ENCODE results near the gene FBXO28. TPM values are rescaled to one million over a fixed set of nuclear protein-coding genes. Genes with fewer than 3 reads are reported as not detected.
A peak's percentile ranks its signal among the peaks of the same experiment; 100 is the strongest.
"Not testable (repeated sequence)": the region's sequence is repeated elsewhere in the genome, so short reads cannot be mapped to it uniquely, and the experiment has no call there.

Gene FBXO28
- total RNA-seq, 1 experiment from 2014 or later: 97.6 TPM

DNA sequence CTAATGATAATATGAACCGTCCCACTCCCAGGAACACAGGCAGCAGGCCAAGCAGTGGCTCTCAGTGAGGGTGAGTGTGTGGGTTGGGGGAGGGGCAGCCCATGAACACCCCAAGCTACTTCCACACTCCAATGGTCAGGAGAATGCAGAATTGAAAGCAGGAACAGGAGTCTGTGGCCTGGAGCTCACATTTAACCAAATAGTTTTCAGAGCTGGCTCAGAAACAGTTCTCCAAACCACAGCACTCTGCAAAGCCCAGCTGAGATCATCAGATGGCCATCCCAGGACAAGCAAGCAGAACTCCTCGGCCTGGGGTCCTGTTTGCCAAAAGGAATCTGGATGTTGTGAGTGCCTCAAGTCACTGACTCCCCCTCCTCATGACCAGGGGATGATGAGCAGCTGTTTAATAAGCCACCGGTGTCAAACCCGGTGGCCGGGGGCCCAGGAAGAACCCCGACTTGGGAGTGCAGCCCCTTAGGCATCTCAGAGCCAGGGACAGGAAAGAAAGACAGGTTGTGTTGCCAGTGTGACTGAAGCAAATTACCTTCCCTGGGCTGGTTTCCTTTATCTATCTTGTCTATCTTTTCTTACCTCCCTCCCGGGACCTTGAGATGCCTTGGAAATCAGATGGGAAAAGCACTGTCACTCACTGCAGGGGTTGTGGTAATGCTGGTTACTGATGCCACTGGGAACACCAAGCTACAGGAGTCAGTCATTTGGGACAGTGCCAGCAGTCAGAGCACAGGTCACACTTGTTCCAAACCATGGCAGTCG is 89.5 kb downstream of the FBXO28 start:
- intact Hi-C loops (cut with micrococcal nuclease): no loop called here
- no peak overlapping the region for H3K4me3 Mint-ChIP-seq (ENCODE audit: unreplicated experiment)
- TF ChIP-seq, protein P1, sequence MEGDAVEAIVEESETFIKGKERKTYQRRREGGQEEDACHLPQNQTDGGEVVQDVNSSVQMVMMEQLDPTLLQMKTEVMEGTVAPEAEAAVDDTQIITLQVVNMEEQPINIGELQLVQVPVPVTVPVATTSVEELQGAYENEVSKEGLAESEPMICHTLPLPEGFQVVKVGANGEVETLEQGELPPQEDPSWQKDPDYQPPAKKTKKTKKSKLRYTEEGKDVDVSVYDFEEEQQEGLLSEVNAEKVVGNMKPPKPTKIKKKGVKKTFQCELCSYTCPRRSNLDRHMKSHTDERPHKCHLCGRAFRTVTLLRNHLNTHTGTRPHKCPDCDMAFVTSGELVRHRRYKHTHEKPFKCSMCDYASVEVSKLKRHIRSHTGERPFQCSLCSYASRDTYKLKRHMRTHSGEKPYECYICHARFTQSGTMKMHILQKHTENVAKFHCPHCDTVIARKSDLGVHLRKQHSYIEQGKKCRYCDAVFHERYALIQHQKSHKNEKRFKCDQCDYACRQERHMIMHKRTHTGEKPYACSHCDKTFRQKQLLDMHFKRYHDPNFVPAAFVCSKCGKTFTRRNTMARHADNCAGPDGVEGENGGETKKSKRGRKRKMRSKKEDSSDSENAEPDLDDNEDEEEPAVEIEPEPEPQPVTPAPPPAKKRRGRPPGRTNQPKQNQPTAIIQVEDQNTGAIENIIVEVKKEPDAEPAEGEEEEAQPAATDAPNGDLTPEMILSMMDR (IDR thresholded peaks at IDR 0.05; ENCODE audit: unreplicated experiment): no peak
- H3K36me3 Mint-ChIP-seq (ENCODE audit: insufficient read depth, unreplicated experiment): peaks cover 6% of the 10 kb centered on the region
- peaks cover 21% of the 10 kb centered on the region for H3K4me1 Mint-ChIP-seq (ENCODE audit: insufficient read depth, unreplicated experiment)
- no peaks in the 10 kb centered on the region for H3K27me3 Mint-ChIP-seq (ENCODE audit: insufficient read depth, unreplicated experiment)
- no peak overlapping the region for H3K27ac Mint-ChIP-seq (ENCODE audit: low read depth, unreplicated experiment)
- no peaks in the 10 kb centered on the region for H3K9me3 Mint-ChIP-seq (ENCODE audit: unreplicated experiment)
- CTCF ChIA-PET: interaction anchor here (1.0 to 1.1 kb wide), 2 partner anchors 11 to 16 kb away, joined by 3 read pairs; no protein-coding TSS in a partner anchor
- DNase-seq (ENCODE audit: unreplicated experiment): peak; percentile 62
- BruUV-seq (replicated peaks): no TSS peak
- POLR2A ChIA-PET: interaction anchor here (0.8 to 7.3 kb wide), 9 partner anchors 8 to 126 kb away, joined by 3 to 61 read pairs (median 7); partner anchors contain the start of genes DEGS1 and NVL

DNA sequence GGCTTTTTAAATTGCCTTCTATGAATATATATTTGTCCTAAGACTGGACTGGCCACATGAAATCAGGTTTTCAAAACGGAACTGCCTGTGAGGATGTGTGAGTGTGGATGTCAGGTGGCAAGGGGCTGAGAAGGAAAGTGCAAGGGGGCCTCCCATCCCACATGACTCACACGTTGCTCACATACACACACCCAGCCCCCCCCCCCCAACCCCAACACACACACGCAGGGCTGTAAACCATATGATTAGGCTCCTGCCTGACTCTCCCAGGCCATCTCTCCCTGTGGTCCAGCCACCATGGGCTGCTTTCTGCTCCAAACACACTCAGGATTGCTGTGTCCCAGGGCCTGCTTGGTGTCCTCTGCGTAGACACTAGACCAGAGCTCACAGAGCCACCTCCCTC is 91.5 kb downstream of the FBXO28 start:
- peaks cover 21% of the 10 kb centered on the region for H3K4me1 Mint-ChIP-seq (ENCODE audit: insufficient read depth, unreplicated experiment)
- CTCF ChIA-PET: interaction anchor here (0.5 to 1.7 kb wide), 7 partner anchors 12 to 520 kb away, joined by 3 to 5 read pairs (median 3); no protein-coding TSS in a partner anchor
- intact Hi-C loops (cut with micrococcal nuclease): no loop called here

DNA sequence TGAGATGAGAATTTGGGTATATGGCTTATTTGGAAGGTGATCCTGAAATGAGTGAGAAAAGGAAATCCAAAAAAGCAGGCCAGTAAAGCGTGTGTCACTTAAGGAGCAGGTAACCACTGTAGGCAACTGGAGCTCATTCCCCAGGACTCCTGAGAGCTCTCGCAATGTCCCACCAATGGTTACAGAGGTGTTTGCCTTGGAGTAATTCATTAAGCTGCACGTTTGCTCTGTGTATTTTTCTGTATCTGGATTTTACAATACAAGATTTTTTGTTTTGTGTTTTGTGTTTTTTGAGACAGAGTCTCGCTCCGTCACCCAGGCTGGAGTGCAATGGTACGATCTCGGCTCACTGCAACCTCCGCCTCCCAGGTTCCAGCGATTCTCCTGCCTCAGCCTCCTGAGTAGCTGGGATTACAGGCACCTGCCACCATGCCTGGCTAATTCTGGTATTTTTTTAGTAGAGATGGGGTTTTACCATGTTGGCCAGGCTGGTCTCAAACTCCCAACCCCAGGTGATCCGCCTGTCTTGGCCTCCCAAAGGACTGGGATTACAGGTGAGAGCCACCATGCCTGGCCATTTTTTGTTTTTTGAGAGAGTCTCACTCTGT is 92.1 kb downstream of the FBXO28 start:
- BruUV-seq (replicated peaks); H3K27me3 Mint-ChIP-seq (ENCODE audit: insufficient read depth, unreplicated experiment); H3K9me3 Mint-ChIP-seq (ENCODE audit: unreplicated experiment); H3K4me3 Mint-ChIP-seq (ENCODE audit: unreplicated experiment); H3K36me3 Mint-ChIP-seq (ENCODE audit: insufficient read depth, unreplicated experiment); intact Hi-C loops (cut with micrococcal nuclease); DNase-seq (ENCODE audit: unreplicated experiment): not testable (repeated sequence)
- ChIA-PET CTCF (interaction anchor here (0.6 to 1.7 kb wide), 7 partner anchors 12 to 521 kb away, joined by 3 to 5 read pairs (median 4); no protein-coding TSS in a partner anchor), POLR2A (interaction anchor here (0.7 to 7.3 kb wide), 9 partner anchors 8 to 359 kb away, joined by 3 to 61 read pairs (median 4); partner anchors contain the start of gene DEGS1)
- Mint-ChIP-seq H3K4me1 (ENCODE audit: insufficient read depth, unreplicated experiment) (peaks cover 21% of the 10 kb centered on the region), H3K27ac (ENCODE audit: low read depth, unreplicated experiment) (peak overlapping the region; percentile 78)

More for the DNA sequence above, 91.5 kb downstream of the FBXO28 start:
- H3K27me3 Mint-ChIP-seq (ENCODE audit: insufficient read depth, unreplicated experiment): no peaks in the 10 kb centered on the region
- peaks cover 6% of the 10 kb centered on the region for H3K36me3 Mint-ChIP-seq (ENCODE audit: insufficient read depth, unreplicated experiment)
- H3K4me3 Mint-ChIP-seq (ENCODE audit: unreplicated experiment): no peak overlapping the region
- POLR2A ChIA-PET: interaction anchor here (0.6 to 7.3 kb wide), 19 partner anchors 8 to 360 kb away, joined by 3 to 61 read pairs (median 6); partner anchors contain the start of genes DEGS1 and NVL
- DNase-seq (ENCODE audit: unreplicated experiment): peak; percentile 75
- TF ChIP-seq, protein P1 (IDR thresholded peaks at IDR 0.05; ENCODE audit: unreplicated experiment): no peak
- BruUV-seq (replicated peaks): no TSS peak
- peak overlapping the region; percentile 78 for H3K27ac Mint-ChIP-seq (ENCODE audit: low read depth, unreplicated experiment)
- no peaks in the 10 kb centered on the region for H3K9me3 Mint-ChIP-seq (ENCODE audit: unreplicated experiment)

DNA sequence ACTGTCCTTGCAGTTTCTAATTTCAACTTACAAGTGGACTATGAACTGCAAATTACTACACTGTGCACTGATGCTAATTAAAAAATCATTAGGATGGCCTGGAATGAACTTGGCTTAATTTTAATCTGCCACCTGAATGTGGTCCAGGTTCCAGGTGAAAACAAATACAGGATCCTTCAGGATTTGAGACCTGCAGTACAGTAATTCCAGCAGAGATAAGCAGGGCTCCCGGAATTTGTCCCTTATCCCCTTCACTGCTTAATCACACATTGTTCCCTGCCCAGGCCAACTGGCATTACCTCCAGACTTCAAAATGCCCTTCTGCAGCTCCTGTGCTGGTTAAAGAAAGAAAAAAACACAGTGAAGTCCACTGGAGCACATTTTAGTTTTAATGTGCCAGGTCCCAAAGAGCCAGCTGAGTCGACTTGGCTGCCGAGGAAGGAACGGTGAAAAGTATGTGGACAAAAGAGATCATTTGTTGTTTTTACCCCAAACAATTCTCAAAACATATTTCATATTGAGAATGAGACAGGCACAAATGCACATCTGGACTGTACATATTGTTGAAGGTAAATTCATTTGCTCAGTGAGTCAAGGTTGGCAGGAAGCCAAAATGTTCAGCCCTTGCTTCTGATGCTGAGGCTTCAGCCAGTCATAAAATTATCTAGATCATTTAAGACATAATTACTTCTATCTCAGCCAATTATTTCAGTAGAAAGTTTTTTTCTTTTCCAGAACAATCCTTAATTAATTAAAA is 97.5 kb downstream of the FBXO28 start:
- no peaks in the 10 kb centered on the region for H3K27me3 Mint-ChIP-seq (ENCODE audit: insufficient read depth, unreplicated experiment)
- no peak overlapping the region for H3K4me3 Mint-ChIP-seq (ENCODE audit: unreplicated experiment)
- BruUV-seq (replicated peaks): no TSS peak
- intact Hi-C loops (cut with micrococcal nuclease): no loop called here
- ChIA-PET CTCF (interaction anchor here (0.6 kb wide), 2 partner anchors 31 to 327 kb away, joined by 3 to 4 read pairs; no protein-coding TSS in a partner anchor), POLR2A (interaction anchor here (0.8 to 0.9 kb wide), 2 partner anchors 13 to 118 kb away, joined by 3 to 5 read pairs; partner anchors contain the start of gene NVL)
- H3K27ac Mint-ChIP-seq (ENCODE audit: low read depth, unreplicated experiment): peak overlapping the region; percentile 23
- peak; percentile 87 for DNase-seq (ENCODE audit: unreplicated experiment)
- H3K9me3 Mint-ChIP-seq (ENCODE audit: unreplicated experiment): no peaks in the 10 kb centered on the region
- H3K36me3 Mint-ChIP-seq (ENCODE audit: insufficient read depth, unreplicated experiment): no peaks in the 10 kb centered on the region
- TF ChIP-seq, protein P1 (IDR thresholded peaks at IDR 0.05; ENCODE audit: unreplicated experiment): no peak
- peaks cover 20% of the 10 kb centered on the region for H3K4me1 Mint-ChIP-seq (ENCODE audit: insufficient read depth, unreplicated experiment)

Other genes with a start within 250 kb of the FBXO28 start
- 99.1 and 118 TPM in 2 replicates for gene DEGS1, start 69.1 kb downstream of the FBXO28 start, total RNA-seq (2022)
- gene NVL, start 216.1 kb downstream of the FBXO28 start, total RNA-seq (2022): 69.8 and 81.5 TPM in 2 replicates
- gene CNIH4, start 242.8 kb downstream of the FBXO28 start, total RNA-seq (2022): 190 and 212 TPM in 2 replicates